ENCODE measurements around the gene PREX1. TPM values are rescaled to one million over a fixed set of nuclear protein-coding genes. Genes with fewer than 3 reads are reported as not detected.

Gene PREX1
- total RNA-seq, 4 donors from 2014 or later, result 9.9 to 150 (median 18.4) TPM

DNA sequence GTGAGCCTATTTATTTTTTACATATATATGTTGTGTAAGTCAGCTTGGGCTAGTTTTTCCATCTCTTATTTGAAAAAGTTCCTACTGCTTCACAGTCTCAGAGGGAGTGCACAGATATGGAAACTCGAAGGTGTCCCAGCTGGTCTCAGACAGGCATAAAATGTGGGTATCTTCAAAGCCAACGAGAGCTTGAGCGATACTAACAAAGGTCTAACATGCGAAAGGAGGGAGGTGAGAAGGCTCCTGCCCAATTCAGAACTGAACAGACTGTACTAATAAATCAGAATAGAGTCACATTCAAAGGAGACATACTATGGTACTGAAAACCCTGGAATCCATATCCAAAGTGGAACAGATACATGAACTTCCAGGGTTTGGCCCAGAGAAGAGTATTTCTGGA is 113.0 kb downstream of the PREX1 start:
- Histone ChIP-seq H3K9me3 (no peaks in the 10 kb centered on the region), H3K27me3 (no peaks in the 10 kb centered on the region), H3K36me3 (peaks cover 0 to 3% (median 0%) of the 10 kb centered on the region in 3 donors), H3K27ac (no peak overlapping the region), H3K4me3 (no peak overlapping the region), H3K4me1 (peaks cover 0 to 41% (median 24%) of the 10 kb centered on the region in 4 donors)
- no peak for TF ChIP-seq POLR2A (IDR thresholded peaks at IDR 0.05)
- TF ChIP-seq, protein P1, sequence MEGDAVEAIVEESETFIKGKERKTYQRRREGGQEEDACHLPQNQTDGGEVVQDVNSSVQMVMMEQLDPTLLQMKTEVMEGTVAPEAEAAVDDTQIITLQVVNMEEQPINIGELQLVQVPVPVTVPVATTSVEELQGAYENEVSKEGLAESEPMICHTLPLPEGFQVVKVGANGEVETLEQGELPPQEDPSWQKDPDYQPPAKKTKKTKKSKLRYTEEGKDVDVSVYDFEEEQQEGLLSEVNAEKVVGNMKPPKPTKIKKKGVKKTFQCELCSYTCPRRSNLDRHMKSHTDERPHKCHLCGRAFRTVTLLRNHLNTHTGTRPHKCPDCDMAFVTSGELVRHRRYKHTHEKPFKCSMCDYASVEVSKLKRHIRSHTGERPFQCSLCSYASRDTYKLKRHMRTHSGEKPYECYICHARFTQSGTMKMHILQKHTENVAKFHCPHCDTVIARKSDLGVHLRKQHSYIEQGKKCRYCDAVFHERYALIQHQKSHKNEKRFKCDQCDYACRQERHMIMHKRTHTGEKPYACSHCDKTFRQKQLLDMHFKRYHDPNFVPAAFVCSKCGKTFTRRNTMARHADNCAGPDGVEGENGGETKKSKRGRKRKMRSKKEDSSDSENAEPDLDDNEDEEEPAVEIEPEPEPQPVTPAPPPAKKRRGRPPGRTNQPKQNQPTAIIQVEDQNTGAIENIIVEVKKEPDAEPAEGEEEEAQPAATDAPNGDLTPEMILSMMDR (IDR thresholded peaks at IDR 0.05), result no peak
- DNase-seq, result no peak

DNA sequence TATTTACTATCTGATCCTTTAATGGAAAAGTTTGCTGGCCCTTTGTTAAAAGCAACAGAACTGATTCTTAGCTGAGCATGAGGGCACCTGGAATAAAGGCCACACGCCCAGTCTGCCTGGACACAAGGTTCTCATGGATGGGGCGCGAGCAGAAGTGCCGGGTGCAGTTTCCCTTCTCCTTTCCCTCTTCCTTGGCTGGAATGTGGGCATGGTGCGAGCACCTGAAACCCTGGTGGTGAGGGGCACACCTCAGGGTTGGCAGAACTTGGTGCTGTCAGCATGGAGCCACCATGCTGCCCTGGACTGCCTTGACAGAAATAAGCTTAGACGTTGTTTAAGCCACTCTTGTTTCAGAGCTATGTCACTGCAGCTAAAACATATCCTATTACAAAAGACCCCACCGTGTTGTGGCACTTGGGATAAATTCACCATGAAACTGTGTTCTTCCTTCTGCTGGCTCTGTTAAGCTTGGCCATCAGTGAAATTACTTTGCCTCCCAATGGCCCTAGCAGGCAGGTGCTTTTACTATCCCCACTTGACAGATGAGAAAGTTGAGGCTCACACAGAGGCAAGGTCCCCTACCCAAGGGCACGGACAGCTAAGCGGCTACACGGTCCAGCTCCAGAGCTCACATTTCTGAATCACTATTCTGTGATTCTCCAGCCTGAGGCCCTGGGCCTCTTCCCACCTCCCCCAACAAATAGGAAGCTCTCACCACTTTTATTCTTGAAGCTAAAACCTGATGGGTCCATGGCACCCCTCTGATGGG is 115.9 kb downstream of the PREX1 start:
- H3K27ac ChIP-seq, result peak overlapping the region in 1 of 4 donors; percentile 57

GRCh38 chr20:48711044-48711428 is 116.8 kb downstream of the PREX1 start:
- H3K9me3 ChIP-seq, result no peaks in the 10 kb centered on the region
- H3K4me1 ChIP-seq, result peaks cover 0 to 20% (median 12%) of the 10 kb centered on the region in 4 donors
- TF ChIP-seq POLR2A (IDR thresholded peaks at IDR 0.05), result no peak
- TF ChIP-seq, protein P1 (IDR thresholded peaks at IDR 0.05), result no peak
- H3K27ac ChIP-seq, result peak overlapping the region in 1 of 4 donors; percentile 10
- peak in 1 of 3 donors; percentile 26 for DNase-seq
- H3K27me3 ChIP-seq, result no peaks in the 10 kb centered on the region
- no peak overlapping the region for H3K4me3 ChIP-seq
- H3K36me3 ChIP-seq, result no peaks in the 10 kb centered on the region

More for the DNA sequence above, 115.9 kb downstream of the PREX1 start:
- DNase-seq, result peak in 1 of 3 donors; percentile 23
- Histone ChIP-seq H3K36me3 (no peaks in the 10 kb centered on the region), H3K9me3 (no peaks in the 10 kb centered on the region), H3K4me1 (peaks cover 0 to 28% (median 17%) of the 10 kb centered on the region in 4 donors), H3K27me3 (no peaks in the 10 kb centered on the region), H3K4me3 (no peak overlapping the region)
- no peak for TF ChIP-seq POLR2A (IDR thresholded peaks at IDR 0.05)
- TF ChIP-seq, protein P1 (IDR thresholded peaks at IDR 0.05), result no peak

DNA sequence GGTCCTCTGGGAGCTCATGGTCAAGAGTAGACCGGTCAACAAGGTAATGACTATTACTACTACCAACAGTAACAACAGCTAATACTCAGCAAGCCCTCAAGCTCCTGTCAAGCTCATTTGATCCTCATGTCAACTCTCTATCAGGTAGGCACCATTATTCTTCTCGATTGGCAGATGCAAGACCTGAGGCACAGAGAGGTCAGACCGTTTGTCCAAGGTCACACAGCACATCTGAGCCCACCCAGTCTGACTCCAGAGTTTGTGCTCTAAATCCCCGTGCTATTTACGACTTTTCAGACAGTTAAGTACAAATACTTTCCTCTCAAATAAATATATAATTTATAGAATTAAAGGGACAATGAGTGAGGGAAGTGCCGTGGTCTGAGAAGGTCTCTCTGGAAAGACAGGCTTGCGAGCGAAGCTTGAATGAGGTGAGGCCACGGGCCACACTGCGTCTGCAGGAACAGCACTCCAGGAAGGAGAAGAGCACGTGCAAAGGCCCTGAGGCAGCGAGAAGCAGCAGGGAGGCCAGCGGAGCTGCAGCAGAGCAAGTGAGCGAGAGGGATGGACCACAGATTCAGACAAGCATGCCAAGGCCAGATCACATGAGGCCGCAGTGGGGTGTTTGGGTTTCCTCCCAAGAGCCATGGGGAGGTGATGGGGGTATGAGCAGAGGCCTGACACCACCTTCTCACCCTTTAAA is 117.3 kb downstream of the PREX1 start:
- Histone ChIP-seq H3K36me3 (no peaks in the 10 kb centered on the region), H3K4me3 (no peak overlapping the region), H3K27me3 (no peaks in the 10 kb centered on the region), H3K9me3 (no peaks in the 10 kb centered on the region), H3K27ac (peak overlapping the region in 1 of 4 donors; percentile 10), H3K4me1 (peaks cover 0 to 15% (median 10%) of the 10 kb centered on the region in 4 donors)
- TF ChIP-seq POLR2A (IDR thresholded peaks at IDR 0.05), result no peak
- TF ChIP-seq, protein P1 (IDR thresholded peaks at IDR 0.05), result no peak
- DNase-seq, result peak in 1 of 3 donors; percentile 10

- Histone ChIP-seq H3K4me1 (peaks cover 0 to 13% (median 10%) of the 10 kb centered on the region in 4 donors), H3K27ac (no peak overlapping the region), H3K9me3 (no peaks in the 10 kb centered on the region), H3K36me3 (no peaks in the 10 kb centered on the region), H3K4me3 (no peak overlapping the region), H3K27me3 (no peaks in the 10 kb centered on the region)
- no peak for DNase-seq
- TF ChIP-seq POLR2A (IDR thresholded peaks at IDR 0.05), result no peak
- TF ChIP-seq, protein P1 (IDR thresholded peaks at IDR 0.05), result no peak
Observed at GRCh38 chr20:48709744-48710143, 118.1 kb downstream of the PREX1 start.
